ENCODE measurements around the gene LENG1.

The LENG1 gene

DNA sequence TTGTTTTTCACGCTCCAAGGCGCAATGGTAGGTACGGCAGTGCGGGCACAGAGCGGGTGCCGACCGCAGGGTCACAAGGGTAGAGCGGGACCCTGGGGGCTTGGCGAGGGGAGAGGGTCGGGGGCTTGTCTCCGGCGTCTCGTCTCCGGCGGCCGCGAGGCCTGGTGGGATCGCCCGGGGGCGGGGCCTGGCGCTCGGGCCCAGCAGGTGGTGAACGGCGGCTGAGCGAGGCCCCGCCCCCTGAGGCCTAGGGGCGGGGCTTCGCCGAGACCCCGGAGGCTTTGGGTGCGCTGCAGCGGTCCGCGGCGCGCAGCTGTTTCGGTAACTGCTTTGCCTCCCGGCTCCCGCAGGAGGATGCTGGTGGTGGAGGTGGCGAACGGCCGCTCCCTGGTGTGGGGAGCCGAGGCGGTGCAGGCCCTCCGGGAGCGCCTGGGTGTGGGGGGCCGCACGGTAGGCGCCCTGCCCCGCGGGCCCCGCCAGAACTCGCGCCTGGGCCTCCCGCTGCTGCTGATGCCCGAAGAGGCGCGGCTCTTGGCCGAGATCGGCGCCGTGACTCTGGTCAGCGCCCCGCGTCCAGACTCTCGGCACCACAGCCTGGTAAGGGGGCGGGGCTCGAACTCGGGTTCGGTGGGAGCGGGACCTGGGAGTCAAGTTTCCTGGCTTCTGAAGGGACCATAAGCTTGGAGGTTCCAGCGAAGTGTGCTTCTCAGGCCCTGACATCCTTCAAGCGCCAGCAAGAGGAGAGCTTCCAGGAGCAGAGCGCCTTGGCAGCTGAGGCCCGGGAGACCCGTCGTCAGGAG, 31.7 kb upstream of the LENG1 start, which contains the start of gene TSEN34 (continued):
- peak; percentile 14; the same call in 1 of the 2 replicates for TF ChIP-seq ZNF335 (tag by site-specific recombination; conservative IDR thresholded peaks at IDR 0.05)
- no peak for TF ChIP-seq ZNF664 (tag by site-specific recombination; IDR thresholded peaks at IDR 0.05)
- TF ChIP-seq ZNF624 (tag by site-specific recombination; IDR thresholded peaks at IDR 0.05): no peak
- TF ChIP-seq HOXC10 (CRISPR knock-in tag; IDR thresholded peaks at IDR 0.05): peak; percentile 89; the same call in 1 of the 2 replicates
- TF ChIP-seq, protein P1, sequence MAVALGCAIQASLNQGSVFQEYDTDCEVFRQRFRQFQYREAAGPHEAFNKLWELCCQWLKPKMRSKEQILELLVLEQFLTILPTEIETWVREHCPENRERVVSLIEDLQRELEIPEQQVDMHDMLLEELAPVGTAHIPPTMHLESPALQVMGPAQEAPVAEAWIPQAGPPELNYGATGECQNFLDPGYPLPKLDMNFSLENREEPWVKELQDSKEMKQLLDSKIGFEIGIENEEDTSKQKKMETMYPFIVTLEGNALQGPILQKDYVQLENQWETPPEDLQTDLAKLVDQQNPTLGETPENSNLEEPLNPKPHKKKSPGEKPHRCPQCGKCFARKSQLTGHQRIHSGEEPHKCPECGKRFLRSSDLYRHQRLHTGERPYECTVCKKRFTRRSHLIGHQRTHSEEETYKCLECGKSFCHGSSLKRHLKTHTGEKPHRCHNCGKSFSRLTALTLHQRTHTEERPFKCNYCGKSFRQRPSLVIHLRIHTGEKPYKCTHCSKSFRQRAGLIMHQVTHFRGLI (tag by site-specific recombination; IDR thresholded peaks at IDR 0.05): 0 out of 2 replicates have a peak, but pooled peaks have one; percentile 18
- TF ChIP-seq IKZF3 (tag by site-specific recombination; IDR thresholded peaks at IDR 0.05): no peak
- TF ChIP-seq GLIS1 (tag by site-specific recombination; IDR thresholded peaks at IDR 0.05): peak; percentile 89
- no peak for TF ChIP-seq ZNF544 (tag by site-specific recombination; IDR thresholded peaks at IDR 0.05)
- TF ChIP-seq ZNF677 (tag by site-specific recombination; IDR thresholded peaks at IDR 0.05): no peak
- no peak for TF ChIP-seq ZNF266 (tag by site-specific recombination; IDR thresholded peaks at IDR 0.05; ENCODE audit: low read depth)
- TF ChIP-seq, protein P2, sequence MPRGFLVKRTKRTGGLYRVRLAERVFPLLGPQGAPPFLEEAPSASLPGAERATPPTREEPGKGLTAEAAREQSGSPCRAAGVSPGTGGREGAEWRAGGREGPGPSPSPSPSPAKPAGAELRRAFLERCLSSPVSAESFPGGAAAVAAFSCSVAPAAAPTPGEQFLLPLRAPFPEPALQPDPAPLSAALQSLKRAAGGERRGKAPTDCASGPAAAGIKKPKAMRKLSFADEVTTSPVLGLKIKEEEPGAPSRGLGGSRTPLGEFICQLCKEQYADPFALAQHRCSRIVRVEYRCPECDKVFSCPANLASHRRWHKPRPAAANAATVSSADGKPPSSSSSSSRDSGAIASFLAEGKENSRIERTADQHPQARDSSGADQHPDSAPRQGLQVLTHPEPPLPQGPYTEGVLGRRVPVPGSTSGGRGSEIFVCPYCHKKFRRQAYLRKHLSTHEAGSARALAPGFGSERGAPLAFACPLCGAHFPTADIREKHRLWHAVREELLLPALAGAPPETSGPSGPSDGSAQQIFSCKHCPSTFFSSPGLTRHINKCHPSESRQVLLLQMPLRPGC (tag by site-specific recombination; IDR thresholded peaks at IDR 0.05): no peak
- no peak for TF ChIP-seq ZNF133 (tag by site-specific recombination; IDR thresholded peaks at IDR 0.05)
- 0 out of 2 replicates have a peak, but pooled peaks have one; percentile 43 for TF ChIP-seq ZEB2 (tag by site-specific recombination; IDR thresholded peaks at IDR 0.05)
- TF ChIP-seq ZNF843 (tag by site-specific recombination; IDR thresholded peaks at IDR 0.05): no peak
- no peak for TF ChIP-seq ZNF830 (tag by site-specific recombination; IDR thresholded peaks at IDR 0.05; ENCODE audit: low read depth)
- no peak for TF ChIP-seq MZF1 (tag by site-specific recombination; IDR thresholded peaks at IDR 0.05; ENCODE audit: borderline replicate concordance)
- TF ChIP-seq, protein P3, sequence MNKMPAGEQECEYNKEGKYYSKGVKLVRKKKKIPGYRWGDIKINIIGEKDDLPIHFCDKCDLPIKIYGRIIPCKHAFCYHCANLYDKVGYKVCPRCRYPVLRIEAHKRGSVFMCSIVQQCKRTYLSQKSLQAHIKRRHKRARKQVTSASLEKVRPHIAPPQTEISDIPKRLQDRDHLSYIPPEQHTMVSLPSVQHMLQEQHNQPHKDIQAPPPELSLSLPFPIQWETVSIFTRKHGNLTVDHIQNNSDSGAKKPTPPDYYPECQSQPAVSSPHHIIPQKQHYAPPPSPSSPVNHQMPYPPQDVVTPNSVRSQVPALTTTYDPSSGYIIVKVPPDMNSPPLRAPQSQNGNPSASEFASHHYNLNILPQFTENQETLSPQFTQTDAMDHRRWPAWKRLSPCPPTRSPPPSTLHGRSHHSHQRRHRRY (tag by site-specific recombination; IDR thresholded peaks at IDR 0.05): no peak
- TF ChIP-seq, protein P4, sequence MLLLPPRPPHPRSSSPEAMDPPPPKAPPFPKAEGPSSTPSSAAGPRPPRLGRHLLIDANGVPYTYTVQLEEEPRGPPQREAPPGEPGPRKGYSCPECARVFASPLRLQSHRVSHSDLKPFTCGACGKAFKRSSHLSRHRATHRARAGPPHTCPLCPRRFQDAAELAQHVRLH (tag by site-specific recombination; IDR thresholded peaks at IDR 0.05): no peak
- no peak for TF ChIP-seq ZNF138 (tag by site-specific recombination; IDR thresholded peaks at IDR 0.05; ENCODE audit: borderline replicate concordance)
- no peak for TF ChIP-seq REPIN1 (tag by site-specific recombination; IDR thresholded peaks at IDR 0.05; ENCODE audit: low read depth)
- TF ChIP-seq, protein P5, sequence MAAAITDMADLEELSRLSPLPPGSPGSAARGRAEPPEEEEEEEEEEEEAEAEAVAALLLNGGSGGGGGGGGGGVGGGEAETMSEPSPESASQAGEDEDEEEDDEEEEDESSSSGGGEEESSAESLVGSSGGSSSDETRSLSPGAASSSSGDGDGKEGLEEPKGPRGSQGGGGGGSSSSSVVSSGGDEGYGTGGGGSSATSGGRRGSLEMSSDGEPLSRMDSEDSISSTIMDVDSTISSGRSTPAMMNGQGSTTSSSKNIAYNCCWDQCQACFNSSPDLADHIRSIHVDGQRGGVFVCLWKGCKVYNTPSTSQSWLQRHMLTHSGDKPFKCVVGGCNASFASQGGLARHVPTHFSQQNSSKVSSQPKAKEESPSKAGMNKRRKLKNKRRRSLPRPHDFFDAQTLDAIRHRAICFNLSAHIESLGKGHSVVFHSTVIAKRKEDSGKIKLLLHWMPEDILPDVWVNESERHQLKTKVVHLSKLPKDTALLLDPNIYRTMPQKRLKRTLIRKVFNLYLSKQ (tag by site-specific recombination; IDR thresholded peaks at IDR 0.05; ENCODE audit: borderline replicate concordance): no peak
- TF ChIP-seq KLF1 (tag by site-specific recombination; IDR thresholded peaks at IDR 0.05): 0 out of 2 replicates have a peak, but pooled peaks have one; percentile 61
- TF ChIP-seq, protein P6, sequence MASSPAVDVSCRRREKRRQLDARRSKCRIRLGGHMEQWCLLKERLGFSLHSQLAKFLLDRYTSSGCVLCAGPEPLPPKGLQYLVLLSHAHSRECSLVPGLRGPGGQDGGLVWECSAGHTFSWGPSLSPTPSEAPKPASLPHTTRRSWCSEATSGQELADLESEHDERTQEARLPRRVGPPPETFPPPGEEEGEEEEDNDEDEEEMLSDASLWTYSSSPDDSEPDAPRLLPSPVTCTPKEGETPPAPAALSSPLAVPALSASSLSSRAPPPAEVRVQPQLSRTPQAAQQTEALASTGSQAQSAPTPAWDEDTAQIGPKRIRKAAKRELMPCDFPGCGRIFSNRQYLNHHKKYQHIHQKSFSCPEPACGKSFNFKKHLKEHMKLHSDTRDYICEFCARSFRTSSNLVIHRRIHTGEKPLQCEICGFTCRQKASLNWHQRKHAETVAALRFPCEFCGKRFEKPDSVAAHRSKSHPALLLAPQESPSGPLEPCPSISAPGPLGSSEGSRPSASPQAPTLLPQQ (tag by site-specific recombination; IDR thresholded peaks at IDR 0.05): peak; percentile 56; the same call in 1 of the 2 replicates
- no peak for TF ChIP-seq ZNF585B (tag by site-specific recombination; IDR thresholded peaks at IDR 0.05)
- TF ChIP-seq ZNF416 (tag by site-specific recombination; IDR thresholded peaks at IDR 0.05): no peak
- TF ChIP-seq, protein P7, sequence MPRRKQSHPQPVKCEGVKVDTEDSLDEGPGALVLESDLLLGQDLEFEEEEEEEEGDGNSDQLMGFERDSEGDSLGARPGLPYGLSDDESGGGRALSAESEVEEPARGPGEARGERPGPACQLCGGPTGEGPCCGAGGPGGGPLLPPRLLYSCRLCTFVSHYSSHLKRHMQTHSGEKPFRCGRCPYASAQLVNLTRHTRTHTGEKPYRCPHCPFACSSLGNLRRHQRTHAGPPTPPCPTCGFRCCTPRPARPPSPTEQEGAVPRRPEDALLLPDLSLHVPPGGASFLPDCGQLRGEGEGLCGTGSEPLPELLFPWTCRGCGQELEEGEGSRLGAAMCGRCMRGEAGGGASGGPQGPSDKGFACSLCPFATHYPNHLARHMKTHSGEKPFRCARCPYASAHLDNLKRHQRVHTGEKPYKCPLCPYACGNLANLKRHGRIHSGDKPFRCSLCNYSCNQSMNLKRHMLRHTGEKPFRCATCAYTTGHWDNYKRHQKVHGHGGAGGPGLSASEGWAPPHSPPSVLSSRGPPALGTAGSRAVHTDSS (tag by site-specific recombination; IDR thresholded peaks at IDR 0.05): no peak
- TF ChIP-seq, protein P8, sequence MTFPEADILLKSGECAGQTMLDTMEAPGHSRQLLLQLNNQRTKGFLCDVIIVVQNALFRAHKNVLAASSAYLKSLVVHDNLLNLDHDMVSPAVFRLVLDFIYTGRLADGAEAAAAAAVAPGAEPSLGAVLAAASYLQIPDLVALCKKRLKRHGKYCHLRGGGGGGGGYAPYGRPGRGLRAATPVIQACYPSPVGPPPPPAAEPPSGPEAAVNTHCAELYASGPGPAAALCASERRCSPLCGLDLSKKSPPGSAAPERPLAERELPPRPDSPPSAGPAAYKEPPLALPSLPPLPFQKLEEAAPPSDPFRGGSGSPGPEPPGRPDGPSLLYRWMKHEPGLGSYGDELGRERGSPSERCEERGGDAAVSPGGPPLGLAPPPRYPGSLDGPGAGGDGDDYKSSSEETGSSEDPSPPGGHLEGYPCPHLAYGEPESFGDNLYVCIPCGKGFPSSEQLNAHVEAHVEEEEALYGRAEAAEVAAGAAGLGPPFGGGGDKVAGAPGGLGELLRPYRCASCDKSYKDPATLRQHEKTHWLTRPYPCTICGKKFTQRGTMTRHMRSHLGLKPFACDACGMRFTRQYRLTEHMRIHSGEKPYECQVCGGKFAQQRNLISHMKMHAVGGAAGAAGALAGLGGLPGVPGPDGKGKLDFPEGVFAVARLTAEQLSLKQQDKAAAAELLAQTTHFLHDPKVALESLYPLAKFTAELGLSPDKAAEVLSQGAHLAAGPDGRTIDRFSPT (tag by site-specific recombination; IDR thresholded peaks at IDR 0.05): peak; percentile 51; the same call in 1 of the 2 replicates
